Gastroesophageal sphincter (tissue), 4 donors: ENCODE measurements around the gene PCLO. TPM values are rescaled to one million over a fixed set of nuclear protein-coding genes. Genes with fewer than 3 reads are reported as not detected.

Experiments
- ATAC-seq: fragments of 150-250 bp; one replicate; pipeline ENCODE4 v1.9.1; 2016; ENCODE audit warnings: mild to moderate bottlenecking, moderate library complexity
- H3K27ac ChIP-seq, 4 donors: fragments of 200-600 bp; sonication (generic) in 3 of 4; 1 replicate in 3 of 4; 2 replicates in 1 of 4; pipeline ENCODE4 v1.5.1; 2016 to 2019
- H3K27me3 ChIP-seq: fragments of 200-600 bp; sonication (generic); one replicate; pipeline ENCODE4 v1.5.1; 2019
- H3K36me3 ChIP-seq, 2 donors: fragments of 200-600 bp; sonication (generic); one replicate each; pipeline ENCODE4 v1.5.1; 2019; ENCODE audit warnings: control low read depth in 1 of 2
- H3K4me1 ChIP-seq, 3 donors: fragments of 200-600 bp; sonication (generic); 1 replicate in 2 of 3; 2 replicates in 1 of 3; pipeline ENCODE4 v1.5.1; 2016 to 2019; ENCODE audit warnings: control low read depth in 2 of 3
- H3K4me3 ChIP-seq, 2 donors: fragments of 200-600 bp; sonication (generic); one replicate each; pipeline ENCODE4 v1.5.1; 2019; ENCODE audit warnings: mild to moderate bottlenecking in 1 of 2, moderate library complexity in 1 of 2
- H3K9me3 ChIP-seq, 3 donors: fragments of 200-600 bp; sonication (generic); one replicate each; pipeline ENCODE4 v1.5.1; 2017 to 2019; ENCODE audit warnings: control low read depth in 2 of 3
- CTCF ChIP-seq, 4 experiments: fragments of 200-600 bp in 2 of 4; fragments of 450-650 bp in 2 of 4; sonication (generic) in 1 of 4; IDR thresholded peaks; one replicate each; pipeline ENCODE4 v1.5.1; 2017 to 2019; ENCODE audit warnings: antibody characterized with exemption in 4 of 4, mild to moderate bottlenecking in 2 of 4, moderate library complexity in 2 of 4
- EP300 ChIP-seq: sonication (generic); formaldehyde crosslinking; IDR thresholded peaks from one replicate; pipeline ENCODE4 v1.6.1; 2017; ENCODE audit warnings: antibody characterized with exemption, mild to moderate bottlenecking
- POLR2A ChIP-seq, 2 donors: fragments of 450-650 bp; IDR thresholded peaks; one replicate each; pipeline ENCODE4 v1.6.1; 2017; ENCODE audit warnings: antibody characterized with exemption in 2 of 2, mild to moderate bottlenecking in 2 of 2, moderate library complexity in 1 of 2
- POLR2AphosphoS5 ChIP-seq: sonication (generic); formaldehyde crosslinking; IDR thresholded peaks from one replicate; pipeline ENCODE4 v1.6.1; 2017; ENCODE audit warnings: antibody characterized with exemption
- WGBS, 2 donors: methylation state at CpG; one replicate each; pipeline ENCODE4 v1.1.5; 2018; ENCODE audit warnings: low coverage in 1 of 2; 5-methylcytosine and 5-hydroxymethylcytosine counted together
- total RNA-seq, 4 donors: library from RNA; depleted of rRNA; stranded (reverse); fragments of >200 nt; gene quantifications; one replicate each; pipeline ENCODE4 v1.1.0, GENCODE V29; 2016

Gene PCLO
- total RNA-seq, 4 donors from 2014 or later, result 1.2 to 2.3 (median 1.9) TPM

DNA sequence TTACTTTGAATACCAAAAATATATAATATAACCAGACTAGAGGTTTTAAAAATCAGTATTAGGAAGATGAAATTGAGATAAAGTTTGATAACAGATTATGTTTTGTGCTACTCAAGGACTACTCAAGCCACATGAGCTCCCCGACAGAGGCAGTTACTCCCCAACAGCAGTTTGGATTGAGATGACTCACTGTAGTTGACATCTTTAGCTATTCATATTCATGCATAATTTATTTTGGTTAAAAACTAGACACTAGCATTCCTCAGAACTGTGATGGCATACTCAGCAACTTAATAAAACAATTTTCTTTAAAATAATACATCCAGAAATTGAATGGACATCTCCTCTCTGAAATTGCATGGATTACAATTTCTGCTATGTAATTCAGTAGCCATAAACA is 19.6 kb downstream of the PCLO start:
- Histone ChIP-seq H3K36me3 (no peaks in the 10 kb centered on the region), H3K4me3 (no peak overlapping the region), H3K9me3 (no peaks in the 10 kb centered on the region), H3K27ac (no peak overlapping the region), H3K27me3 (no peaks in the 10 kb centered on the region), H3K4me1 (no peaks in the 10 kb centered on the region)
- TF ChIP-seq POLR2AphosphoS5 (no peak), POLR2A (IDR thresholded peaks at IDR 0.05) (no peak)
- 67 to 100% methylated on average over 1 of the region's 1 CpG for WGBS, 2 donors
- no peak for ATAC-seq

GRCh38 chr7:83142365-83142764 is 20.3 kb downstream of the PCLO start:
- Histone ChIP-seq H3K27ac (no peak overlapping the region), H3K36me3 (no peaks in the 10 kb centered on the region), H3K27me3 (no peaks in the 10 kb centered on the region), H3K4me3 (no peak overlapping the region), H3K9me3 (no peaks in the 10 kb centered on the region), H3K4me1 (no peaks in the 10 kb centered on the region)
- TF ChIP-seq EP300, result no peak
- no peak for TF ChIP-seq CTCF (IDR thresholded peaks at IDR 0.05)
- TF ChIP-seq POLR2AphosphoS5, result no peak
- TF ChIP-seq POLR2A (IDR thresholded peaks at IDR 0.05), result no peak
- no peak for ATAC-seq
- WGBS, 2 donors, result 80 to 86% methylated on average over 1 to 2 of the region's 2 CpGs

DNA sequence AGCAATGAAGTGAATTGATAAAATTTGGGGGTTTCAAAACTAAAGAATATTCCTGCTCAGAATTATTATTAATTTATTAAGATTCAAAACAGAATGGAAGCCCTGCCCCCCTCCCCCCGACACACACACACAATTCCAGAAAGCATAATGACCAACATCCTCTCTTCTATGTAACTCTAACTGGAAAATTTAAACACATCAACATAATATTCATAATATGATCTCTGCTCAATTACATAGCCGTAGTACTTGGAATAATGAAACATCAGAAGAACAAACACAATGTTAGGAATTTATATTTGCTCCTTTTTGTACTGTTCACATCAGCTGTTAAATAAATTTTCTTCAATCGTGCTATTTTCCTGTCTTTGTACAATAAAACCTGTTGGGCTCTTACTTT is 20.8 kb downstream of the PCLO start:
- no peak overlapping the region for H3K27ac ChIP-seq
- no peaks in the 10 kb centered on the region for H3K9me3 ChIP-seq
- ATAC-seq, result no peak
- 62 to 84% methylated on average over 3 of the region's 3 CpGs for WGBS, 2 donors
- no peak for TF ChIP-seq POLR2A (IDR thresholded peaks at IDR 0.05)
- TF ChIP-seq CTCF (IDR thresholded peaks at IDR 0.05), result no peak
- TF ChIP-seq EP300, result no peak
- TF ChIP-seq POLR2AphosphoS5, result no peak
- no peaks in the 10 kb centered on the region for H3K4me1 ChIP-seq
- H3K27me3 ChIP-seq, result no peaks in the 10 kb centered on the region
- no peaks in the 10 kb centered on the region for H3K36me3 ChIP-seq
- no peak overlapping the region for H3K4me3 ChIP-seq

DNA sequence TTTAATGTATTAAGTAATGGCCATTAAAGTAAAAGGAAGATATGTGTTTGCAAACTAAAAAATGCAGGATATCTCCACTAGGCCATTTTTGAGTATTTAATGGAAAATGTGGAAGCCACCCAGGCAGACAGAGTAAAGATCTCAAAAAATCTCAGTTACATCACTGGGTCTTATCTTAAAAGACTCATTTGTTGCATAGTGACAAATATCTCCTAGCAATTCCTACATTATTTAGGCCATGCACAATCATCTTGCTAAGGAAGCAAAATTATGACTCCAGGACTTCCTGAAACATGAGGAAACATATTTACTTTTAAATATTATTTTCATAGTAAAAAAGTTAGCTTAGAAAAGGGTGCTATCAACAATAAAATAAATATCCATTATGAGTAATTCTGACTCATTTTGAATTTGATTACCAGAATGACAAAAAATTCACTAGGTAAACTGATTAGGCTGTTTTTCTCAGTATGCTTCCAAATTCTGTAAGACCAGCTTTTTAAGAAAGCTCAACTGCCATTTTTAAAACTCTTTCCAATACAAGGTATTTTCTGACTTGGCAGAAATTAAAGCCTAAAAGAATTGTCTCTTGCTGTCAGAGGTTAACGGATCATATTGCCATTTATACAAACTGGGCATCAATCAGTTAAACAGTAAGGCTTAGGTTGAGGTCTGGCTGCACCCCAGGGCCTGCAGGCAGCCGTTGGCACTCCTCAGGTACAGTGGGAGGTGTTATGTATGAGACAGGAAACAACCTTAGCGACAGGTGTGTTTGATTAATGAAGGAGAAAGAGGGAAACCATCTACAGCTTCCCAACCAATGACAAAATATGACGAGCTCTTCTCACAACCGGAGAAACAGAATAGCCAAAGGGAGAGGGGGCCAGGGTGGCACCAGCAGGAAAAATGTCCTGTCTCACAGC is 31.8 kb downstream of the PCLO start:
- 61 to 62% methylated on average over 4 to 5 of the region's 5 CpGs for WGBS, 2 donors
- H3K27me3 ChIP-seq, result no peaks in the 10 kb centered on the region
- no peak for ATAC-seq
- no peak overlapping the region for H3K4me3 ChIP-seq
- TF ChIP-seq POLR2AphosphoS5, result no peak
- no peak for TF ChIP-seq CTCF (IDR thresholded peaks at IDR 0.05)
- no peak for TF ChIP-seq EP300
- no peak for TF ChIP-seq POLR2A (IDR thresholded peaks at IDR 0.05)
- H3K27ac ChIP-seq, result no peak overlapping the region
- H3K36me3 ChIP-seq, result no peaks in the 10 kb centered on the region
- H3K4me1 ChIP-seq, result no peaks in the 10 kb centered on the region
- no peaks in the 10 kb centered on the region for H3K9me3 ChIP-seq

DNA sequence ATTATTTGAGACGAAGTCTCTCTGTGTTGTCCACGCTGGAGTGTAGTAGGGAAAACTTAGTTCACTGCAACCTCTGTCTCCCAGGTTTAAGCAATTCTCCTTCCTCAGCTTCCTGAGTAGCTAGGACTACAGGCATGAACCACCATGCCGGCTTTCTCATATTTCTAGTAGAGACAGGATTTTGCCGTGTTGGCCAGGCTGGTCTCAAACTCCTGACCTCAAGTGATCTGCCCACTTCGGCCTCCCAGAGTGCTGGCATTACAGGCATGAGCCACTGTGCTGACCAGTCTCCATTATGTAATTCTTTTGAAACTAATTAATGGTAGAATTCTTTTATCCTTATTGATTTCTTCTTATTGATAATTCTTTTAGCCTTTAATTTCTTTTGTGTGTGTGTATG is 32.5 kb downstream of the PCLO start:
- Histone ChIP-seq H3K4me1 (no peaks in the 10 kb centered on the region), H3K27ac (no peak overlapping the region), H3K36me3 (no peaks in the 10 kb centered on the region), H3K4me3 (no peak overlapping the region), H3K27me3 (no peaks in the 10 kb centered on the region), H3K9me3 (no peaks in the 10 kb centered on the region)
- WGBS, 2 donors, result 83% methylated on average over 5 of the region's 5 CpGs; no CpG with 5 or more reads in 1 of the 2 donors
- TF ChIP-seq EP300 (no peak), POLR2A (IDR thresholded peaks at IDR 0.05) (no peak), CTCF (IDR thresholded peaks at IDR 0.05) (no peak), POLR2AphosphoS5 (no peak)
- no peak for ATAC-seq
